ENCODE data around the gene PELO. TPM values are rescaled to one million over a fixed set of nuclear protein-coding genes. Genes with fewer than 3 reads are reported as not detected.

The PELO gene
- total and polyA plus RNA-seq, 2 donors (not counting 1 experiment from before 2014, with no cell fraction given): 2.2 to 5.8 TPM

GRCh38 chr5:52786949-52787599 is 642 bp upstream of the PELO start:
- Histone ChIP-seq H2AFZ (ENCODE audit: insufficient read depth, low read depth, low read length, poor library complexity, severe bottlenecking) (peak overlapping the region; percentile 78), H3K9ac (ENCODE audit: low read length) (peak overlapping the region; percentile 71), H3K27ac (ENCODE audit: low read length in 2 of 2) (no peak overlapping the region), H3K36me3 (replicated peaks in 1 of 2; ENCODE audit: control extremely low read depth in 1 of 2, control insufficient read depth in 1 of 2, extremely low read depth in 1 of 2, insufficient read depth in 2 of 2, low read length in 1 of 2) (no peaks in the 10 kb centered on the region), H3K4me1 (ENCODE audit: control insufficient read depth in 2 of 2, insufficient read depth in 2 of 2, low read length in 2 of 2) (peaks cover 13 to 17% of the 10 kb centered on the region in 2 donors), H3K9me3 (ENCODE audit: control extremely low read depth in 1 of 3, control insufficient read depth in 2 of 3, insufficient read depth in 1 of 3, low read length in 2 of 3) (peaks cover 0 to 1% (median 0%) of the 10 kb centered on the region in 3 donors), H3K4me3 (ENCODE audit: control extremely low read depth in 1 of 5, extremely low read depth in 1 of 5, insufficient read depth in 1 of 5, low read depth in 2 of 5, low read length in 4 of 5) (peak overlapping the region; percentile 41 to 79 (median 64)), H3K27me3 (replicated peaks in 1 of 4; ENCODE audit: control extremely low read depth in 1 of 4, control insufficient read depth in 3 of 4, insufficient read depth in 4 of 4, low read length in 3 of 4) (peaks cover 0 to 50% (median 34%) of the 10 kb centered on the region in 4 experiments), H3K4me2 (replicated peaks; ENCODE audit: low read depth, low read length, poor library complexity, severe bottlenecking) (peak overlapping the region; percentile 91), H3K79me2 (ENCODE audit: control insufficient read depth, insufficient read depth, low read length) (no peaks in the 10 kb centered on the region), H4K20me1 (ENCODE audit: control insufficient read depth, insufficient read depth, low read length, poor library complexity, severe bottlenecking) (no peaks in the 10 kb centered on the region)
- ChIA-PET CTCF (interaction anchor here (1.0 to 1.9 kb wide), 6 partner anchors 9 to 310 kb away, joined by 3 to 7 read pairs (median 4); no protein-coding TSS in a partner anchor), POLR2A (no interaction called here)
- Mint-ChIP-seq H3K27me3 (peaks cover 54% of the 10 kb centered on the region), H3K27ac (no peak overlapping the region), H3K9me3 (ENCODE audit: insufficient read depth) (no peaks in the 10 kb centered on the region), H3K4me3 (peak overlapping the region; percentile 87), H3K4me1 (peaks cover 19% of the 10 kb centered on the region)
- ATAC-seq (ENCODE audit: low read depth) (peak; percentile 37), DNase-seq (peak; percentile 50)
- peak; percentile 12 for TF ChIP-seq CTCF (IDR thresholded peaks at IDR 0.05)
- no peak for TF ChIP-seq EZH2 (IDR thresholded peaks at IDR 0.05; ENCODE audit: borderline replicate concordance, insufficient read depth, low read depth, low read length, poor library complexity, severe bottlenecking)
- intact Hi-C loops (cut with micrococcal nuclease): loop anchor here (1.0 kb wide), 3 partner anchors 13 to 309 kb away; no protein-coding TSS in a partner anchor
- 1% methylated on average over 6 of the region's 11 CpGs for whole genome bisulfite sequencing (ENCODE audit: insufficient coverage)

- ChIA-PET CTCF (interaction anchor here (1.9 to 2.2 kb wide), 2 partner anchors 11 kb away, joined by 7 to 13 read pairs; no protein-coding TSS in a partner anchor), POLR2A (interaction anchor here (1.2 kb wide), 1 partner anchor 11 kb away, joined by 4 read pairs; no protein-coding TSS in a partner anchor)
- Histone ChIP-seq H3K27me3 (replicated peaks in 1 of 4; ENCODE audit: control extremely low read depth in 1 of 4, control insufficient read depth in 3 of 4, insufficient read depth in 4 of 4, low read length in 3 of 4) (peaks cover 0 to 43% (median 30%) of the 10 kb centered on the region in 4 experiments), H3K4me3 (ENCODE audit: control extremely low read depth in 1 of 5, extremely low read depth in 1 of 5, insufficient read depth in 1 of 5, low read depth in 2 of 5, low read length in 4 of 5) (peak overlapping the region in 2 of 5 experiments; percentile 64 to 74), H4K20me1 (ENCODE audit: control insufficient read depth, insufficient read depth, low read length, poor library complexity, severe bottlenecking) (no peaks in the 10 kb centered on the region), H3K27ac (ENCODE audit: low read length in 2 of 2) (no peak overlapping the region), H3K4me1 (ENCODE audit: control insufficient read depth in 2 of 2, insufficient read depth in 2 of 2, low read length in 2 of 2) (peaks cover 13 to 17% of the 10 kb centered on the region in 2 donors), H3K79me2 (ENCODE audit: control insufficient read depth, insufficient read depth, low read length) (no peaks in the 10 kb centered on the region), H2AFZ (ENCODE audit: insufficient read depth, low read depth, low read length, poor library complexity, severe bottlenecking) (peak overlapping the region; percentile 78), H3K4me2 (replicated peaks; ENCODE audit: low read depth, low read length, poor library complexity, severe bottlenecking) (peak overlapping the region; percentile 91), H3K9me3 (ENCODE audit: control extremely low read depth in 1 of 3, control insufficient read depth in 2 of 3, insufficient read depth in 1 of 3, low read length in 2 of 3) (peaks cover 0 to 1% (median 0%) of the 10 kb centered on the region in 3 donors), H3K36me3 (replicated peaks in 1 of 2; ENCODE audit: control extremely low read depth in 1 of 2, control insufficient read depth in 1 of 2, extremely low read depth in 1 of 2, insufficient read depth in 2 of 2, low read length in 1 of 2) (no peaks in the 10 kb centered on the region), H3K9ac (ENCODE audit: low read length) (peak overlapping the region; percentile 71)
- Mint-ChIP-seq H3K4me3 (peak overlapping the region; percentile 87), H3K4me1 (peaks cover 19% of the 10 kb centered on the region), H3K9me3 (ENCODE audit: insufficient read depth) (no peaks in the 10 kb centered on the region), H3K27ac (no peak overlapping the region), H3K27me3 (peaks cover 45% of the 10 kb centered on the region)
- TF ChIP-seq CTCF (IDR thresholded peaks at IDR 0.05) (no peak), EZH2 (IDR thresholded peaks at IDR 0.05; ENCODE audit: borderline replicate concordance, insufficient read depth, low read depth, low read length, poor library complexity, severe bottlenecking) (no peak)
- ATAC-seq (ENCODE audit: low read depth) (no peak), DNase-seq (no peak)
- 0% methylated on average over 2 of the region's 7 CpGs for WGBS (ENCODE audit: insufficient coverage)
- intact Hi-C loops (cut with micrococcal nuclease): no loop called here
Observed at GRCh38 chr5:52788505-52788821, 747 bp downstream of the PELO start.
